Transverse colon (tissue), 4 donors: Measurements from ENCODE around the gene N4BP2L2. TPM values are rescaled to one million over a fixed set of nuclear protein-coding genes. Genes with fewer than 3 reads are reported as not detected.
A peak's percentile ranks its signal among the peaks of the same experiment; 100 is the strongest.
"Not testable (repeated sequence)": the region's sequence is repeated elsewhere in the genome, so short reads cannot be mapped to it uniquely, and the experiment has no call there.

Experiments used
- DNase-seq: peaks from one replicate; pipeline ENCODE4 v3.0.0-alpha.2; 2019
- H3K27ac ChIP-seq, 4 donors: fragments of 200-600 bp; sonication (generic); 2 replicates each; pipeline ENCODE4 v1.5.1; 2016 to 2018; ENCODE audit warnings: inconsistent platforms in 4 of 4
- H3K27me3 ChIP-seq: fragments of 200-600 bp; sonication (generic); 2 replicates; pipeline ENCODE4 v1.5.1; 2017; ENCODE audit warnings: inconsistent platforms
- H3K36me3 ChIP-seq, 4 donors: fragments of 200-600 bp; sonication (generic); 2 replicates each; pipeline ENCODE4 v1.5.1; 2017 to 2019; ENCODE audit warnings: inconsistent platforms in 4 of 4
- H3K4me1 ChIP-seq, 4 donors: fragments of 200-600 bp; sonication (generic); 2 replicates each; pipeline ENCODE4 v1.5.1; 2017 to 2020; ENCODE audit warnings: inconsistent platforms in 4 of 4
- H3K4me3 ChIP-seq, 4 donors: fragments of 200-600 bp; sonication (generic); 1 replicate in 1 of 4; 2 replicates in 3 of 4; pipeline versions ENCODE4 v1.5.1 to v1.6.1; 2017 to 2019; ENCODE audit warnings: inconsistent platforms in 4 of 4
- H3K9me3 ChIP-seq, 2 donors: fragments of 200-600 bp; sonication (generic); 2 replicates each; pipeline ENCODE4 v1.5.1; 2017 to 2019; ENCODE audit warnings: inconsistent platforms in 2 of 2
- CTCF ChIP-seq, 5 experiments: fragments of 200-600 bp in 3 of 5; fragments of 450-650 bp in 2 of 5; sonication (generic) in 3 of 5; IDR thresholded peaks; 1 replicate in 2 of 5; 2 replicates in 3 of 5; pipeline ENCODE4 v1.5.1; 2016 to 2017; ENCODE audit warnings: antibody characterized with exemption in 5 of 5, inconsistent platforms in 3 of 5, mild to moderate bottlenecking in 2 of 5, moderate library complexity in 1 of 5
- EP300 ChIP-seq: sonication (generic); formaldehyde crosslinking; IDR thresholded peaks from one replicate; pipeline ENCODE4 v1.6.1; 2017; ENCODE audit warnings: antibody characterized with exemption, low read depth
- POLR2A ChIP-seq: fragments of 450-650 bp; IDR thresholded peaks from one replicate; pipeline ENCODE4 v1.6.1; 2016; ENCODE audit warnings: antibody characterized with exemption, mild to moderate bottlenecking, moderate library complexity
- POLR2AphosphoS5 ChIP-seq, 3 donors: sonication (generic); formaldehyde crosslinking; IDR thresholded peaks; one replicate each; pipeline ENCODE4 v1.6.1; 2016; ENCODE audit warnings: antibody characterized with exemption in 3 of 3
- WGBS, 2 donors: methylation state at CpG; one replicate each; pipeline ENCODE4 v1.1.5; 2018; ENCODE audit warnings: low coverage in 1 of 2; 5-methylcytosine and 5-hydroxymethylcytosine counted together
- in situ Hi-C, 4 donors: fragments of 200-750 bp; cut with MboI; loops; one replicate each; pipeline versions ENCODE4 v1.15.0 to v1.15.1; 2017; ENCODE audit warnings: low sequenced_read_pairs in 3 of 4, low pct_ligation_motif_present in 1 of 4, low pct_unique_long_range_greater_than_20kb in 1 of 4
- intact Hi-C: fragments of 100-400 bp; cut with DNase I; formaldehyde crosslinking; loops from one replicate; pipeline ENCODE4 v1.15.1; 2023; ENCODE audit warnings: low total_unique reads
- total RNA-seq, 4 donors: library from RNA; depleted of rRNA; stranded (reverse); fragments of >200 nt; gene quantifications; one replicate each; pipeline ENCODE4 v1.1.0, GENCODE V29; 2016

N4BP2L2 gene
- total RNA-seq, 4 donors from 2014 or later = 64.0 to 231 (median 123) TPM

DNA sequence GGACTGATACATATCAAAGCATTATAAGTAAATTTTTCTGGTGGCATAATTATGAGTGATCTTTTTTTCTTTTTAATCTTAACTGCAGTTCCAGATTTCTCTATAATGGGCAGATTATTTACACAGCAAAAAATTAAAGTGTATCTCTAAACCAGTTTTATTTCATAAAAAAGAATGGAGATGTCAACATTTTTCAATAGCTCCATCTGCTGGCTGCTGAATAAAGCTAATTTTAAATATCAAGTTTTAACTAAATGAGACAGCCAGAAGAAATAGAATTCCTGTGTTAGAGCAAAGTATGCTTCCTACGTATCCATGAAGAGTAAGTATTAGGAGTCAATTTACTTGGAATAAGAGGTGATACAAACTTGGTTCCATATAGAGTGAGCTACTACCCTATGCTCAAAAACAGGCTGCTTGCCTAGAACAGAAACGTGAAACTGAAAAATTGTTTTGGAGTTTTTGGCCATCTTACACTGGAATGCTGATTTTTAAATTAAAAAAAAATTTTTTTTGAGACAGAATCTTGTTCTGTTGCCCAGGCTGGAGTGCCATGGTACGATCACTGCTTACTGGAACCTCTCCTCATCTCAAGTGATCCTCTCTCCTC lies 42.7 kb upstream of the N4BP2L2 start:
- H3K9me3 ChIP-seq = peaks cover 0 to 9% of the 10 kb centered on the region in 2 donors
- no peaks in the 10 kb centered on the region for H3K27me3 ChIP-seq
- TF ChIP-seq CTCF (IDR thresholded peaks at IDR 0.05) (peak in 4 of 5 experiments; percentile 18 to 52 (median 44)), POLR2AphosphoS5 (IDR thresholded peaks at IDR 0.05) (no peak)
- no peak for DNase-seq
- no peaks in the 10 kb centered on the region for H3K36me3 ChIP-seq
- H3K4me1 ChIP-seq = peaks cover 0 to 7% (median 6%) of the 10 kb centered on the region in 4 donors
- intact Hi-C loops (loop anchor here (5.0 to 10.0 kb wide), 2 partner anchors 204 to 964 kb away; no protein-coding TSS in a partner anchor), in situ Hi-C loops (loop anchor here (10.0 to 25.0 kb wide), 5 partner anchors 54 to 1131 kb away; partner anchors contain the start of gene KL (in 1 of the 4))
- no peak overlapping the region for H3K4me3 ChIP-seq
- no peak overlapping the region for H3K27ac ChIP-seq
- 61 to 67% methylated on average over 3 of the region's 3 CpGs for WGBS, 2 donors

GRCh38 chr13:32577032-32577431 lies 38.4 kb upstream of the N4BP2L2 start:
- H3K27ac ChIP-seq = no peak overlapping the region
- H3K9me3 ChIP-seq = peaks cover 0 to 9% of the 10 kb centered on the region in 2 donors
- no peaks in the 10 kb centered on the region for H3K4me1 ChIP-seq
- TF ChIP-seq EP300 (no peak), POLR2AphosphoS5 (IDR thresholded peaks at IDR 0.05) (no peak), CTCF (IDR thresholded peaks at IDR 0.05) (no peak), POLR2A (no peak)
- in situ Hi-C loops (loop anchor here (25.0 kb wide), 3 partner anchors 435 to 1135 kb away; partner anchors contain the start of gene KL (in 1 of the 4)), intact Hi-C loops (no loop called here)
- H3K36me3 ChIP-seq = no peaks in the 10 kb centered on the region
- no peaks in the 10 kb centered on the region for H3K27me3 ChIP-seq
- no peak for DNase-seq
- 95 to 100% methylated on average over 3 of the region's 3 CpGs for WGBS, 2 donors
- no peak overlapping the region for H3K4me3 ChIP-seq

- H3K4me3 ChIP-seq, DNase-seq, H3K9me3 ChIP-seq, H3K27ac ChIP-seq, H3K27me3 ChIP-seq, intact Hi-C loops, H3K36me3 ChIP-seq, H3K4me1 ChIP-seq: not testable (repeated sequence)
- in situ Hi-C loops = loop anchor here (25.0 kb wide), 3 partner anchors 437 to 1137 kb away; partner anchors contain the start of gene KL (in 1 of the 4)
- WGBS, 2 donors = 85 to 93% methylated on average over 3 to 4 of the region's 4 CpGs
Observed at GRCh38 chr13:32575687-32576086, 37.1 kb upstream of the N4BP2L2 start.

DNA sequence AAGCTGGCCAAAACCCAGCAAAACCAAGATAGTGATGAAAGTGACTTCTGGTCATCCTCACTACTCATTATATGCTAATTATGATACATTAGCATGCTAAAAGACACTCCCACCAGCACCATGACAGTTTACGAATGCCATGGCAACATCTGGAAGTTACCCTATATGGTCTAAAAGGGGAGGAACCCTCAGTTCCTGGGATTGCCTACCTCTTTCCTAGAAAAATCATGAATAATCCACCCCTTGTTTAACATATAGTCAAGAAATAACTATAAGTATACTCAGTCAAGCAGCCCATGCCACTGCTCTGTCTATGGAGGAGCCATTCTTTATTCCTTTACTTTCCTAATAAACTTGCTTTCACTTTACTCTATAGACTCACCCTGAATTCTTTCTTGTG lies 22.2 kb upstream of the N4BP2L2 start:
- H3K36me3 ChIP-seq, H3K27ac ChIP-seq, DNase-seq, H3K4me3 ChIP-seq, H3K27me3 ChIP-seq, intact Hi-C loops, H3K4me1 ChIP-seq, H3K9me3 ChIP-seq: not testable (repeated sequence)
- in situ Hi-C loops = loop anchor here in 2 of 4 donors (10.0 to 25.0 kb wide), 2 partner anchors 176 to 649 kb away; no protein-coding TSS in a partner anchor
- 92% methylated on average over 1 of the region's 1 CpG; no CpG with 5 or more reads in 1 of the 2 donors for WGBS, 2 donors

DNA sequence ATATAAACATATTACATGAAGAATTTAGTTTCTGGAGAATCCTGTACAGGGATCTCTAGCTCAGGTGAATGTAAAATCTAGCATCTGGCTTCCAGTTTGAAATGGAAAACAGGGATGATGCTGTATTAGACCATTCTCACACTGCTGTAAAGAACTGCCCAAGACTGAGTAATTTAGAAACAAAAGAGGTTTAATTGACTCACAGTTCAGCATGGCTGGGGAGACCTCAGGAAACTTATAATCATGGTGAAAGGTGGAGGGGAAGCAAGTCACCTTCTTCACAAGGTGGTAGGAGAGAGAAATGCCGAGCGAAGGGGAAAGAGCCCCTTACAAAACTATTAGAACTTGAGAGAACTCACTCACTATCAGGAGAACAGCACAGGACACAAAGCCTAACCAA lies 17.0 kb upstream of the N4BP2L2 start:
- Histone ChIP-seq H3K4me3 (no peak overlapping the region), H3K27me3 (no peaks in the 10 kb centered on the region), H3K4me1 (no peaks in the 10 kb centered on the region), H3K27ac (no peak overlapping the region), H3K36me3 (no peaks in the 10 kb centered on the region), H3K9me3 (no peaks in the 10 kb centered on the region)
- TF ChIP-seq POLR2AphosphoS5 (IDR thresholded peaks at IDR 0.05) (no peak), POLR2A (no peak), EP300 (no peak), CTCF (IDR thresholded peaks at IDR 0.05) (no peak)
- 90 to 95% methylated on average over 2 of the region's 2 CpGs for WGBS, 2 donors
- no peak for DNase-seq
- intact Hi-C loops = no loop called here
- in situ Hi-C loops = loop anchor here in 1 of 4 donors (25.0 kb wide), 1 partner anchor 643 kb away; no protein-coding TSS in a partner anchor
